Colon (tissue), 2 donors: ENCODE data around the gene TMA7.
"Not testable (repeated sequence)": the region's sequence is repeated elsewhere in the genome, so short reads cannot be mapped to it uniquely, and the experiment has no call there.

Experiments used
- FAIRE-seq: peaks from 2 replicates; lab custom pipeline; 2012; peaks lifted over from hg19 to GRCh38; lab: Jason Lieb, UNC
- donor health status: control.
- donor health status: control.

The TMA7 gene

GRCh38 chr3:48436477-48436787 lies 3.6 kb upstream of the TMA7 start:
- FAIRE-seq: no peak

GRCh38 chr3:48436855-48437254 lies 3.2 kb upstream of the TMA7 start:
- FAIRE-seq: no peak

DNA sequence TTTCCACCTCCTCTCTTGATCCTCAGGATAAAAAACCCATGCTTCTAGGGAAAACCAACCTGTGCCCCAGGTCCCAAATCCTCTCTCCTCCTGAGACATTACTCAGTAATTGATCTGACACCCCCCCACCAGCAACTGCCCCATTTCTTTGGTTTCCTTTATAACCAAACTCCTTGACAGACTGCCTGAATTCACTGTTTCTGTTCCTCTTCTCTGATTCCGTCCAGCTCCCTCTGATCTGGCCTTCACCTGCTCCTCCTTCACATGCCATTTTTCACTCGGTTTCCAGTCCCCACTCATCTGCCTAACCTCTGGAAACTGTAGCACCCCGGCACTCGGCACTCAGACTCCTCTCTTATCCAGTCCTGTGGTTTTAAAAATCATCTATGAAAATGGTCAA lies 2.2 kb upstream of the TMA7 start:
- no peak for FAIRE-seq

GRCh38 chr3:48440590-48440958 lies 517 bp downstream of the TMA7 start:
- FAIRE-seq: no peak

DNA sequence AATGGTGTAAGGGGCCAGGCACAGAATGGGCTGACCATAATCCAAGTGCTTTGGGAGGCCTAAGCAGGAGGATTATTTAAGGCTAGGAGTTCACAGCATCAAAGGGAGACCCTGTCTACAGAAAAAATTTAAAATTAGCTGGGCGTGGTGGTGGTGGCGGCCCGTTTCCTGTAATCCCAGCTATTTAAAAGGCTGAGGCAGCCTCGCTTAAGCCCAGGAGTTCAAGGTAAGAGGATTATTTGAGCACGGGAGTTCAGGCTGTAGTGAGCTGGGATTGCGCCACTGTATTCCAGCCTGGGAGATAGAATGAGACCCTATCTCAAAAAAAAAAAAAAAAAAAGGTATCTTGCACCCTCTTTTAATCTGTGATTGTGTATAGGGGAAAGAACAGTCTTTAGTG lies 1.9 kb downstream of the TMA7 start:
- FAIRE-seq: no peak

- FAIRE-seq: no peak
These were observed 5.3 kb downstream of the TMA7 start for GRCh38 chr3:48445277-48445882.

DNA sequence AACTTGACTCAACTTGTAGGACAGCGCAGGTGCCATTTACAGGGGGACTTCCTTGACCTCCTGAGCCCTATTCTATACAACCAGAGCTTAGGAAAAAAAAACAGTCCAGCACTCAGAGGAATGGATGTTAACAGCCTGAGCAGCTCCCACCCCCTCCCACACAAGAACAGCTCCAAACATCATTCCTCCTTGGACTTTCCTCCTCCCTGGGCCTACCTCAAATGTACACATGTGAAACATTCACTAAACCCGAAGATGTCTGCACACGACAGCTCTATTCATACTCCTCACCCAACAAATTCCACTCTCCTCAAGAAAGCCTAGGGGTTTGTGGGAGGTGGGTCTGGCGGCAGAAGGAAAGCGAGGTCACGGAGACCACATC lies 6.0 kb downstream of the TMA7 start:
- no peak for FAIRE-seq

DNA sequence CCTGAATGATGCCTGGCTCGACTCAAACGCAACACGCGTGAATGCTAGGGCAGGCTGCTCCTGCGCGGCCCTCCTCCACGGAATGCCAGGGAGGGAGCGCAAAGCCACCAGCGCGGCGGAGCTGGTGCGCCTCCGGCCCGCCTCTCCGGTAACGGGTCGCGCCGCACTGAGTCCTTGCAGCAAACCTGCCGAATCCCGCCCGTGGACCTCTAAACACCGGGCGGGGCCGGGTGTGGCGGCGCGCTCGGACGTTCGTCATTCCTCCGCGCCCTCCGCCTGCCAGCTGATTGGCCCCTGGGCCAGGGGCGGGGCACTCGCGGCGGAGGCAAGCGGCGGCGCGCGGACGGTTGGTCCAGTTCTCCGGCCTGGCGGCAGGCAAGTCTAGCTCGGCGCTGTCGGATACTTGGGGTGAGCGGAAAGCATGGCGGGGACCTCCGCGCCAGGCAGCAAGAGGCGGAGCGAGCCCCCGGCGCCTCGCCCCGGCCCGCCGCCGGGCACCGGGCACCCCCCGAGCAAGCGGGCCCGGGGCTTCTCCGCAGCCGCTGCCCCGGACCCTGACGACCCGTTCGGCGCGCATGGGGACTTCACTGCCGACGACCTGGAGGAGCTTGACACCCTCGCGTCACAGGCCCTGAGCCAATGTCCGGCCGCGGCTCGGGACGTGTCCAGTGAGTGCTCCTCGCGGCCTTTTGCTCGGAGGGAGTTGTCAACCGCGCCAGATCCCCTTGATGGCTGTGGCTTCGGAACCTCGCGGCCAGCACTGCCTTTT lies 6.6 kb downstream of the TMA7 start, which contains the start of gene ATRIP:
Gene ATRIP, plus strand, starts transcription at position 313 of the 769 bp plus-strand sequence. Its CDS starts 109 bp downstream, at position 422.
- no peak for FAIRE-seq

GRCh38 chr3:48451270-48451669 lies 11.2 kb downstream of the TMA7 start:
- FAIRE-seq: no peak

DNA sequence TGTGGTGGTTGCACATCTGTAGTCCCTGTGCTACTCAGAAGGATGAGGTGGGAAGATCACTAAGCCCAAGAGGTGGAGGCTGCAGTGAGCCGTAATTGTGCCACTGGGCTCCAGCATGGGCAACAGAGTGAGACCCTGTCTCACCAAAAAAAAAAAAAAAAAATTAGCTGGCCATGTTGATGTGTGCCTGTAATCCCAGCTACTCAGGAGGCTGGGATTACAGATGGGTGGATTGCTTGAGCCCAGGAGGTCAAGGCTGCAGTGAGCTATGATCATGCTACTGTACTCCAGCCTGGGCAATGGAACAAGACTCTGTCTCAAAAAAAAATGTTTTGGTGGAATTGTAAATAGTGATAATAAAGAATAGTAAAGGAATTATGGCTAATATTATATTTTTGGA lies 16.4 kb downstream of the TMA7 start:
- FAIRE-seq: no peak

- FAIRE-seq: no peak
These were observed 19.3 kb downstream of the TMA7 start for GRCh38 chr3:48459331-48459730.

GRCh38 chr3:48459773-48460516 lies 19.9 kb downstream of the TMA7 start:
- FAIRE-seq: no peak

GRCh38 chr3:48460517-48460902 lies 20.5 kb downstream of the TMA7 start:
- no peak for FAIRE-seq

GRCh38 chr3:48461767-48462166 lies 21.7 kb downstream of the TMA7 start:
- FAIRE-seq: not testable (repeated sequence)

DNA sequence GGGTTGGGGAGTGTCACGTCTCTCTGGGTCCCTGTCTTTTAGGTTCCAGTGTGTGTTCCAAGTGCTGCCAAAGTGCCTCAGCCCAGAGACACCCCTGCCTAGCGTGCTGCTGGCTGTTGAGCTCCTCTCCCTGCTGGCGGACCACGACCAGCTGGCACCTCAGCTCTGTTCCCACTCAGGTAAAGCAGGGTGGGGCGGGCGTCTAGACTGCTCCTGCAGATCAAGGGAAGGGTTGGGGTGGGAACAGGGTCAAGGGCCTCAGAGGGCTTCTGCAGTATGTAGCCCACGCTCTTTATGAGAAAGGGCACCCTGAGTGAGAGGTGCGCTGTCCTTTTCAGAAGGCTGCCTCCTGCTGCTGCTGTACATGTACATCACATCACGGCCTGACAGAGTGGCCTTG lies 23.6 kb downstream of the TMA7 start:
- no peak for FAIRE-seq

- FAIRE-seq: no peak
These were observed 24.7 kb downstream of the TMA7 start for GRCh38 chr3:48464713-48465221.

GRCh38 chr3:48465237-48465530 lies 25.1 kb downstream of the TMA7 start:
- no peak for FAIRE-seq

DNA sequence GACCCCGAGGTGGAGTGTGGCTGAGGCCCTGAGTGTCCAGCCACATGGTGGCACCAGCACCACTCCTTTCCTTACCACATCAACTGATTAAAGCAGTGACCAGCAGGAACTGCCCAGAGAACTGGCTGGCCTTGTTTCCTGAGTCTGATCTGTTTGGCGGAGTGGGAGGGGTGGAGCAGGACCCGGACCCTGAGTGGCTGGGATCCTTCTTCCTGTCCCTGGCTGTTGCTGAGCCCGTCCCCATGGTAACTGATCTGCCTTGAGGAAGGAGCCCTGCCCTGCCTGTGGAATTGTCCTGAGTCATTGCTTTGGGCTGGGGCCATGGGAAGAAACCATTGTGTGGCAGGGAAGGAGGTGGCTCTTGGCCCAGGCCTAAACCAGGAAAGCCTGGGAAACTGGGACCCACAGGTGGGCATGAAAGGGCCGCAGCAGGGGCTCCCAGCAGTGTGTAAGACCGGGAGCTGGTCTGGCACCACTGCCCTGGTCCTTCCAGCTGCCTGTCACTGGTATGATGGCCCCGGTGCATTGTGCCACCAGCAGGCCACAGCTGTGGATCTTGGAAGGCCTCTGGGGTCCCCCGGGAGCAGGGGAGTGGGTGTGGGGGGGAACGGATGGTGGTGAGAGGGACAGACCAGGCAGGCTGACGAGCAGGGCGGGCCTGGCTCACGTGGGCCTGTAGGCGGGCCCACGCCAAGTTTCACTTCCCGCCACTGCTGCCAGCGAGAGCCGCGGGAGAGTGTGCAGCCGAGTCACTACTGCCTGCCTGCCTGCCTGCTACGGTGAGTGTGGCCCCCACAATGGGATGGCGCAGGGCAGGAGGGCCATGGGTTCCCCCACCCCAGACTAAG lies 25.7 kb downstream of the TMA7 start:
- FAIRE-seq: peak; percentile 64

DNA sequence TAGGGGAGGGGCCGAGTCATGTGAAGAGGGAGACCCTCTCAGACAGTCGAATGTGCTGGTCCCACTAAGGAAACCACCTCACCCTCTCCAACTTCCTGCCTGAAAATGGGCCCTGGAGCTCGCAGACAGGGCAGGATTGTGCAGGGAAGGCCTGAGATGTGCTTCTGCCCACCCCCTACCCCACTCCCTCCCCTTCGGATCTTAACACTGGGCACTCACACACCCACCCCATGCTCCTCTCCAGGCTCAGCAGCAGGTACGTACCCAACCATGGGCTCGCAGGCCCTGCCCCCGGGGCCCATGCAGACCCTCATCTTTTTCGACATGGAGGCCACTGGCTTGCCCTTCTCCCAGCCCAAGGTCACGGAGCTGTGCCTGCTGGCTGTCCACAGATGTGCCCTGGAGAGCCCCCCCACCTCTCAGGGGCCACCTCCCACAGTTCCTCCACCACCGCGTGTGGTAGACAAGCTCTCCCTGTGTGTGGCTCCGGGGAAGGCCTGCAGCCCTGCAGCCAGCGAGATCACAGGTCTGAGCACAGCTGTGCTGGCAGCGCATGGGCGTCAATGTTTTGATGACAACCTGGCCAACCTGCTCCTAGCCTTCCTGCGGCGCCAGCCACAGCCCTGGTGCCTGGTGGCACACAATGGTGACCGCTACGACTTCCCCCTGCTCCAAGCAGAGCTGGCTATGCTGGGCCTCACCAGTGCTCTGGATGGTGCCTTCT lies 26.5 kb downstream of the TMA7 start:
- no peak for FAIRE-seq

GRCh38 chr3:48467110-48467454 lies 27.0 kb downstream of the TMA7 start:
- no peak for FAIRE-seq

GRCh38 chr3:48467473-48468267 lies 27.6 kb downstream of the TMA7 start:
- FAIRE-seq: no peak
